Inflammatory macrophage treated with lipopolysaccharide for 4 hours (primary cell): ENCODE measurements around the gene SAPCD1.

Experiments
- DNase-seq: peaks from one replicate; pipeline ENCODE4 v3.0.0-alpha.2; 2020

The SAPCD1 gene

GRCh38 chr6:31729979-31730630 is 32.4 kb upstream of the SAPCD1 start:
- DNase-seq, result peak; percentile 80

- no peak for DNase-seq
Measured at GRCh38 chr6:31730631-31731086, 31.8 kb upstream of the SAPCD1 start.

GRCh38 chr6:31732029-31732428 is 30.4 kb upstream of the SAPCD1 start:
- DNase-seq, result no peak

GRCh38 chr6:31733734-31734133 is 28.7 kb upstream of the SAPCD1 start:
- DNase-seq, result no peak

- DNase-seq, result no peak
Measured at GRCh38 chr6:31734247-31734820, 28.1 kb upstream of the SAPCD1 start.

GRCh38 chr6:31734821-31735406 is 27.5 kb upstream of the SAPCD1 start:
- peak; percentile 88 for DNase-seq

GRCh38 chr6:31736021-31736767 is 26.3 kb upstream of the SAPCD1 start, which contains the start of gene CLIC1:
TSS of gene CLIC1 (minus strand) at chr6:31736530. CDS start at chr6:31736300, 230 bp downstream.
- peak; percentile 93 for DNase-seq

- DNase-seq, result peak; percentile 50
Measured at GRCh38 chr6:31736768-31737314, 25.6 kb upstream of the SAPCD1 start.

GRCh38 chr6:31737315-31737990 is 25.0 kb upstream of the SAPCD1 start:
- DNase-seq, result peak; percentile 80

GRCh38 chr6:31737991-31738979 is 24.2 kb upstream of the SAPCD1 start:
- peak; percentile 95 for DNase-seq

- peak; percentile 99 for DNase-seq
Measured at GRCh38 chr6:31739639-31740396, 22.6 kb upstream of the SAPCD1 start, which contains the start of gene MSH5. TSS of gene MSH5 (plus strand) at chr6:31740005. CDS start at chr6:31740467, 462 bp downstream.

- DNase-seq, result peak; percentile 62
Measured at GRCh38 chr6:31740397-31741223, 21.8 kb upstream of the SAPCD1 start.

GRCh38 chr6:31741815-31742214 is 20.6 kb upstream of the SAPCD1 start:
- no peak for DNase-seq

- DNase-seq, result no peak
Measured at GRCh38 chr6:31742894-31743293, 19.6 kb upstream of the SAPCD1 start.

GRCh38 chr6:31744422-31744821 is 18.0 kb upstream of the SAPCD1 start:
- no peak for DNase-seq

- no peak for DNase-seq
Measured at GRCh38 chr6:31749301-31750036, 13.0 kb upstream of the SAPCD1 start.

- DNase-seq, result no peak
Measured at GRCh38 chr6:31750411-31751022, 11.9 kb upstream of the SAPCD1 start.

GRCh38 chr6:31752739-31753319 is 9.6 kb upstream of the SAPCD1 start:
- no peak for DNase-seq
